Mesenchymal stem cell (in vitro differentiated cells and primary cell): ENCODE data around the gene HSPA12B. TPM values are rescaled to one million over a fixed set of nuclear protein-coding genes. Genes with fewer than 3 reads are reported as not detected.
A peak's percentile ranks its signal among the peaks of the same experiment; 100 is the strongest.

Source experiments
- DNase-seq: peaks from one replicate; pipeline ENCODE4 v3.0.0-alpha.2; 2013
- H2AFZ ChIP-seq: one replicate; pipeline ENCODE4 v1.6.1; 2013; ENCODE audit warnings: low read depth, mild to moderate bottlenecking, control low read depth, inconsistent platforms, low read length, moderate library complexity
- H2AK5ac ChIP-seq: 2 replicates; pipeline ENCODE4 v1.6.1; 2013; ENCODE audit warnings: low read length, moderate library complexity, mild to moderate bottlenecking, inconsistent platforms; ENCODE audit not compliant: severe bottlenecking
- H2BK120ac ChIP-seq: one replicate; pipeline ENCODE4 v1.6.1; 2013; ENCODE audit warnings: low read depth, mild to moderate bottlenecking, inconsistent platforms, low read length, moderate library complexity
- H2BK12ac ChIP-seq, 2 experiments: one replicate each; pipeline ENCODE4 v1.6.1; 2013; ENCODE audit warnings: inconsistent platforms in 2 of 2, low read length in 2 of 2, mild to moderate bottlenecking in 2 of 2, moderate library complexity in 2 of 2, control low read depth in 1 of 2
- H2BK15ac ChIP-seq: one replicate; pipeline ENCODE4 v1.6.1; 2013; ENCODE audit warnings: mild to moderate bottlenecking, low read depth, inconsistent platforms; ENCODE audit not compliant: poor library complexity, severe bottlenecking
- H2BK5ac ChIP-seq: 2 replicates; pipeline ENCODE4 v1.6.1; 2013; ENCODE audit warnings: low read depth, mild to moderate bottlenecking, low read length, control low read depth, inconsistent platforms; ENCODE audit not compliant: poor library complexity, severe bottlenecking
- H3K14ac ChIP-seq, 2 experiments: one replicate each; pipeline ENCODE4 v1.6.1; 2013; ENCODE audit warnings: inconsistent platforms in 2 of 2, low read length in 2 of 2, control low read depth in 1 of 2, mild to moderate bottlenecking in 1 of 2, moderate library complexity in 1 of 2
- H3K18ac ChIP-seq, 2 experiments: one replicate each; pipeline ENCODE4 v1.6.1; 2013; ENCODE audit warnings: inconsistent platforms in 2 of 2, low read length in 2 of 2, control low read depth in 1 of 2, low read depth in 1 of 2, mild to moderate bottlenecking in 1 of 2
- H3K23ac ChIP-seq, 2 experiments: one replicate each; pipeline ENCODE4 v1.6.1; 2013; ENCODE audit warnings: inconsistent platforms in 2 of 2, low read length in 2 of 2, mild to moderate bottlenecking in 2 of 2, moderate library complexity in 2 of 2, control low read depth in 1 of 2
- H3K27ac ChIP-seq: 2 replicates; pipeline ENCODE4 v1.5.1; 2013; ENCODE audit warnings: mild to moderate bottlenecking, moderate library complexity, low read length, control low read depth, inconsistent platforms; ENCODE audit not compliant: poor library complexity, severe bottlenecking
- H3K27me3 ChIP-seq, 2 experiments: 2 replicates each; pipeline versions ENCODE4 v1.6.1 to v1.7.0; 2013; ENCODE audit warnings: low read length in 2 of 2, mild to moderate bottlenecking in 2 of 2, moderate library complexity in 2 of 2, control low read depth in 1 of 2, inconsistent platforms in 1 of 2; ENCODE audit not compliant: control insufficient read depth in 1 of 2, insufficient read depth in 1 of 2
- H3K36me3 ChIP-seq, 2 experiments: 2 replicates each; pipeline versions ENCODE4 v1.6.1 to v1.7.0; 2013; ENCODE audit warnings: low read length in 2 of 2, control low read depth in 1 of 2, inconsistent platforms in 1 of 2, low read depth in 1 of 2, mild to moderate bottlenecking in 1 of 2; ENCODE audit not compliant: insufficient read depth in 2 of 2, control insufficient read depth in 1 of 2
- H3K4ac ChIP-seq, 2 experiments: one replicate each; pipeline ENCODE4 v1.6.1; 2013; ENCODE audit warnings: inconsistent platforms in 2 of 2, low read length in 2 of 2, mild to moderate bottlenecking in 2 of 2, moderate library complexity in 2 of 2, control low read depth in 1 of 2, low read depth in 1 of 2
- H3K4me1 ChIP-seq: 2 replicates; pipeline ENCODE4 v1.6.1; 2013; ENCODE audit warnings: low read depth, low read length, control low read depth; ENCODE audit not compliant: control insufficient read depth, insufficient read depth
- H3K4me2 ChIP-seq: 2 replicates; pipeline ENCODE4 v1.6.1; 2013; ENCODE audit warnings: low read length, mild to moderate bottlenecking, inconsistent platforms; ENCODE audit not compliant: poor library complexity, severe bottlenecking
- H3K4me3 ChIP-seq, 2 experiments: 2 replicates each; pipeline versions ENCODE4 v1.5.1 to v1.7.0; 2013; ENCODE audit warnings: low read length in 2 of 2, mild to moderate bottlenecking in 2 of 2, control low read depth in 1 of 2, low read depth in 1 of 2; ENCODE audit not compliant: insufficient read depth in 1 of 2
- H3K79me1 ChIP-seq: replicated peaks from 2 replicates; pipeline ENCODE4 v1.6.1; 2013; ENCODE audit warnings: mild to moderate bottlenecking, control low read depth, low read length, inconsistent platforms; ENCODE audit not compliant: poor library complexity, severe bottlenecking
- H3K9ac ChIP-seq: 2 replicates; pipeline ENCODE4 v1.7.0; 2013; ENCODE audit warnings: mild to moderate bottlenecking, low read length, moderate library complexity
- H3K9me3 ChIP-seq: 2 replicates; pipeline ENCODE4 v1.7.0; 2013; ENCODE audit warnings: mild to moderate bottlenecking, low read length; ENCODE audit not compliant: control insufficient read depth
- H4K8ac ChIP-seq: one replicate; pipeline ENCODE4 v1.6.1; 2013; ENCODE audit warnings: inconsistent platforms, mild to moderate bottlenecking, low read length, moderate library complexity
- H4K91ac ChIP-seq: one replicate; pipeline ENCODE4 v1.6.1; 2013; ENCODE audit warnings: mild to moderate bottlenecking, low read length, inconsistent platforms
- WGBS: methylation state at CpG from one replicate; pipeline ENCODE4 v1.1.7; 2013; ENCODE audit warnings: mixed read lengths; 5-methylcytosine and 5-hydroxymethylcytosine counted together
- polyA plus RNA-seq, 2 experiments: library from polyadenylated mRNA; stranded (reverse); fragments of 200-250 nt; gene quantifications; one replicate each; pipeline ENCODE4 v1.2.3, GENCODE V29; 2013

Gene HSPA12B, protein sequence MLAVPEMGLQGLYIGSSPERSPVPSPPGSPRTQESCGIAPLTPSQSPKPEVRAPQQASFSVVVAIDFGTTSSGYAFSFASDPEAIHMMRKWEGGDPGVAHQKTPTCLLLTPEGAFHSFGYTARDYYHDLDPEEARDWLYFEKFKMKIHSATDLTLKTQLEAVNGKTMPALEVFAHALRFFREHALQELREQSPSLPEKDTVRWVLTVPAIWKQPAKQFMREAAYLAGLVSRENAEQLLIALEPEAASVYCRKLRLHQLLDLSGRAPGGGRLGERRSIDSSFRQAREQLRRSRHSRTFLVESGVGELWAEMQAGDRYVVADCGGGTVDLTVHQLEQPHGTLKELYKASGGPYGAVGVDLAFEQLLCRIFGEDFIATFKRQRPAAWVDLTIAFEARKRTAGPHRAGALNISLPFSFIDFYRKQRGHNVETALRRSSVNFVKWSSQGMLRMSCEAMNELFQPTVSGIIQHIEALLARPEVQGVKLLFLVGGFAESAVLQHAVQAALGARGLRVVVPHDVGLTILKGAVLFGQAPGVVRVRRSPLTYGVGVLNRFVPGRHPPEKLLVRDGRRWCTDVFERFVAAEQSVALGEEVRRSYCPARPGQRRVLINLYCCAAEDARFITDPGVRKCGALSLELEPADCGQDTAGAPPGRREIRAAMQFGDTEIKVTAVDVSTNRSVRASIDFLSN
- polyA plus RNA-seq (2013, experiment 1 of 2), result 0.03 TPM
- 0.04 TPM for polyA plus RNA-seq (2013, experiment 2 of 2)

- peaks cover 6% of the 10 kb centered on the region for H3K4me1 ChIP-seq
- H3K4ac ChIP-seq, result no peak within 1 kb of the TSS
- H4K8ac ChIP-seq, result no peak within 1 kb of the TSS
- no peak within 1 kb of the TSS for H2BK120ac ChIP-seq
- no peak for DNase-seq
- no peaks in the 10 kb centered on the region for H3K9me3 ChIP-seq
- peaks cover 32 to 66% of the 10 kb centered on the region in 2 experiments for H3K27me3 ChIP-seq
- H4K91ac ChIP-seq, result no peak within 1 kb of the TSS
- no peaks in the 10 kb centered on the region for H3K36me3 ChIP-seq
- H3K14ac ChIP-seq, result peak within 1 kb of the TSS in 1 of 2 experiments; percentile 28
- no peak within 1 kb of the TSS for H2AK5ac ChIP-seq
- H3K18ac ChIP-seq, result peak within 1 kb of the TSS in 1 of 2 experiments; percentile 23
- 13% methylated on average over 55 of the region's 67 CpGs for WGBS
- H3K27ac ChIP-seq, result no peak within 1 kb of the TSS
- no peak within 1 kb of the TSS for H2AFZ ChIP-seq
- H3K79me1 ChIP-seq, result no peaks in the 10 kb centered on the region
- peak within 1 kb of the TSS; percentile 63 for H3K9ac ChIP-seq
- no peak within 1 kb of the TSS for H3K4me2 ChIP-seq
- H2BK12ac ChIP-seq, result peak within 1 kb of the TSS; percentile 21 to 56
- H3K4me3 ChIP-seq, result peak within 1 kb of the TSS in 1 of 2 experiments; percentile 47
- no peak within 1 kb of the TSS for H2BK5ac ChIP-seq
- H3K23ac ChIP-seq, result no peak within 1 kb of the TSS
- H2BK15ac ChIP-seq, result peak within 1 kb of the TSS; percentile 49
These were observed at the start of gene HSPA12B for GRCh38 chr20:3732327-3733118. TSS of gene HSPA12B (plus strand) at chr20:3732685. CDS start at chr20:3738675, 5,990 bp downstream.

DNA sequence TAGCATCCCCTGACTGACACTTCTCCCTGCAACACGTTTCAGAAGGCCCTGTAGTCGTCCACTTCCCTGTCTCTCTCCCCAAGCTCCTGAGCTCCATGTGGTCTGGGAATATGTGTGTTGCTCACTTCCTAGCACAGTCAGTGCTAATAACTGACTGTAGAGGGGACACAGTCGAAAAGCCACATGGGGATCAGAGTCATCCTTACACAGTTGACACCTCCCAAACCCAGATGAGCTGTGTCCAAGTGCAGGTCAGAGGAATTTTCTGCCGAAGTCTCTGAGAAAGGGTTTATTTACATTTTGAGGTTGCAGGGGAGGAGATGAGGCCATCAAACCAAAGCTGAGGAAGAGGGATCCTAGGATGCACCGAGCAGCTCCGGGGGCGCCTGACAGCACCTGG is 47.1 kb upstream of the HSPA12B start:
- H2AFZ ChIP-seq, result no peak overlapping the region
- H2BK12ac ChIP-seq, result no peak overlapping the region
- no peaks in the 10 kb centered on the region for H3K9me3 ChIP-seq
- no peak overlapping the region for H2AK5ac ChIP-seq
- H3K27ac ChIP-seq, result no peak overlapping the region
- no peak overlapping the region for H3K4me3 ChIP-seq
- H2BK15ac ChIP-seq, result no peak overlapping the region
- no peak overlapping the region for H3K14ac ChIP-seq
- no peaks in the 10 kb centered on the region for H3K36me3 ChIP-seq
- H3K23ac ChIP-seq, result no peak overlapping the region
- H2BK120ac ChIP-seq, result no peak overlapping the region
- no peak overlapping the region for H2BK5ac ChIP-seq
- WGBS, result 78% methylated on average over 6 of the region's 7 CpGs
- H3K4me1 ChIP-seq, result peaks cover 28% of the 10 kb centered on the region
- H3K79me1 ChIP-seq, result peaks cover 3% of the 10 kb centered on the region
- no peak overlapping the region for H3K4ac ChIP-seq
- no peaks in the 10 kb centered on the region for H3K27me3 ChIP-seq
- peak overlapping the region in 1 of 2 experiments; percentile 11 for H3K18ac ChIP-seq
- H3K4me2 ChIP-seq, result no peak overlapping the region
- H4K8ac ChIP-seq, result no peak overlapping the region
- H3K9ac ChIP-seq, result no peak overlapping the region
- H4K91ac ChIP-seq, result no peak overlapping the region
- DNase-seq, result no peak

DNA sequence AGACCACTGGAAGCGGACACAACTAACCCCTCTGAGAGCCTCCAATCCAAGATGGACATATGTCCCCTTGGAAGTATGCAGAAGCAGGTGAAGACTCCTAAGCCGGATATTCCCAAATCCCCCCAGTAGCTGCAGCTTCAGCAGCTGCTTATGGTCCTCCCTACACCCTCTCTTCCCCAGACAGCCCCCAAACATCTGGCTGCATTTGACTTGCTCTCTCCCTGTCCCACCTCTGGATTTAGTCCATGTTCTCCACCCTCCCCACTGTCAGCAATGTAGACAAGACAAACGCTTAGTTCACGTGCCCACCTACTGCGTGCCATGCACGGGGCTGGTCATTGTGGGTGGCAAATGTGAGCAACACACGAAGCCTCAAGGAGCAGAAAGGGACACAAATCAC is 46.1 kb upstream of the HSPA12B start:
- Histone ChIP-seq H3K4me2 (no peak overlapping the region), H3K4me1 (peaks cover 18% of the 10 kb centered on the region), H2BK15ac (no peak overlapping the region), H3K9me3 (no peaks in the 10 kb centered on the region), H3K27me3 (no peaks in the 10 kb centered on the region), H4K8ac (no peak overlapping the region), H4K91ac (no peak overlapping the region), H2BK120ac (no peak overlapping the region), H3K79me1 (no peaks in the 10 kb centered on the region), H3K18ac (peak overlapping the region in 1 of 2 experiments; percentile 37), H3K23ac (peak overlapping the region in 1 of 2 experiments; percentile 34), H2AFZ (no peak overlapping the region), H3K9ac (peak overlapping the region; percentile 59), H3K4me3 (peak overlapping the region in 1 of 2 experiments; percentile 26), H3K14ac (no peak overlapping the region), H3K27ac (peak overlapping the region; percentile 31), H2AK5ac (peak overlapping the region; percentile 83), H3K36me3 (no peaks in the 10 kb centered on the region), H3K4ac (no peak overlapping the region), H2BK5ac (no peak overlapping the region), H2BK12ac (peak overlapping the region; percentile 45 to 90)
- no peak for DNase-seq
- 99% methylated on average over 7 of the region's 7 CpGs for WGBS
